ACC112 (cell line): Measurements from ENCODE around the gene TRMT6.

ENCODE experiments used
- H2AFZ ChIP-seq: fragments of 200-600 bp; sonication (generic); one replicate; pipeline ENCODE4 v1.6.0; 2017; ENCODE audit warnings: antibody characterized with exemption, low read length; ENCODE audit not compliant: unreplicated experiment
- H3K27ac ChIP-seq: fragments of 200-600 bp; sonication (generic); 2 replicates; pipeline ENCODE4 v1.5.1; 2014; ENCODE audit warnings: low read depth, mild to moderate bottlenecking, antibody characterized with exemption, low read length, moderate library complexity
- H3K27me3 ChIP-seq: fragments of 200-600 bp; sonication (generic); 2 replicates; pipeline ENCODE4 v1.6.1; 2014; ENCODE audit warnings: mild to moderate bottlenecking, antibody characterized with exemption, low read length, moderate library complexity, mixed read lengths; ENCODE audit not compliant: insufficient read depth
- H3K36me3 ChIP-seq: fragments of 200-600 bp; sonication (generic); 2 replicates; pipeline ENCODE4 v1.6.1; 2016; ENCODE audit warnings: mild to moderate bottlenecking, antibody characterized with exemption, low read length, moderate library complexity, mixed read lengths; ENCODE audit not compliant: insufficient read depth
- H3K4me1 ChIP-seq: fragments of 200-600 bp; sonication (generic); one replicate; pipeline ENCODE4 v1.6.1; 2016; ENCODE audit warnings: low read length, mixed read lengths; ENCODE audit not compliant: insufficient read depth, unreplicated experiment, control insufficient read depth
- H3K4me3 ChIP-seq: fragments of 200-600 bp; sonication (generic); 2 replicates; pipeline ENCODE4 v1.5.1; 2014; ENCODE audit warnings: mild to moderate bottlenecking, low read depth, low read length
- H3K79me2 ChIP-seq: fragments of 200-600 bp; sonication (generic); one replicate; pipeline ENCODE4 v1.6.0; 2016; ENCODE audit warnings: low read length; ENCODE audit not compliant: control insufficient read depth, unreplicated experiment, insufficient read depth

The TRMT6 gene

DNA sequence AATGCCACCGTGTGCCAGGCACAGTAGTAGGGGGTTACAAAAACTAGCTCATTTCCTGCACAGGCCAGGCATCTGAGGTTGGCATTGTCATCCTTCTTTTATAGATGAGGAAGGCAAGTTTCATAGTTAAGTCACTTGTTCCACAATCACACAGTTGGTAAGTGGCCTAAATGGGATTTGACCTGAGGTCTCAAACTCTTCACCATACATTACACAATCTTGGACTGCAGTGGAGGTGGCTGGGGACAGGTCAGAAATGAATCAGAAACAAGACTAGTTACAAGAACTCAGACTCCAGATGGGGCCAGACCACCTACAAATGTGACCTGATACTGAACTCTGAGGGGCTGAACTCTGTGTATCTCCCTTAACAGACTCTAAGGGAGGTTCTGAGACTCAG, 49.4 kb downstream of the TRMT6 start:
- H2AFZ ChIP-seq = no peak overlapping the region
- no peaks in the 10 kb centered on the region for H3K36me3 ChIP-seq
- H3K27ac ChIP-seq = no peak overlapping the region
- H3K27me3 ChIP-seq = peaks cover 78% of the 10 kb centered on the region
- H3K4me1 ChIP-seq = no peaks in the 10 kb centered on the region
- no peak overlapping the region for H3K4me3 ChIP-seq
- no peaks in the 10 kb centered on the region for H3K79me2 ChIP-seq

GRCh38 chr20:5899444-5899843, 50.9 kb downstream of the TRMT6 start:
- Histone ChIP-seq H3K4me1 (no peaks in the 10 kb centered on the region), H3K36me3 (no peaks in the 10 kb centered on the region), H3K27ac (no peak overlapping the region), H3K79me2 (no peaks in the 10 kb centered on the region), H3K4me3 (no peak overlapping the region), H2AFZ (no peak overlapping the region), H3K27me3 (peaks cover 77% of the 10 kb centered on the region)

DNA sequence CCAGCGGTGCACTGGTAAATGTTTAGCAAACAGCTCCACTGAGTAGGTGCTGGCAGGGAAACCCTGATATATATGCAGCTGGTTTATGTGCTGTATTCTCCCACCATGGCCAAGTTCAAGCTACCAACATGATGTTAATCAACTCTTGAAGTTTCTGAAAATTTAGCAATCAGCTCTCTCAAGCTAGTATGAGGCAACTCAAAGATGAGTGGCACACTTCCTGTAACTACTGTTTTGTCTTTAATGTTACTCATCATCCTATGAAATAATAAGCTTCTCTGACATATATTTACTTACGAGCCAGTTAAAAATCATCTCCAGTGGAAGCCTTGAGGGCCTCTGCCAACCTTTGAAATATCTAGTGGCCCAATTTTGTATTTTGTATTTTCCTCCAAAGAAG, 54.7 kb downstream of the TRMT6 start:
- no peaks in the 10 kb centered on the region for H3K36me3 ChIP-seq
- no peak overlapping the region for H2AFZ ChIP-seq
- H3K27ac ChIP-seq = no peak overlapping the region
- H3K4me3 ChIP-seq = no peak overlapping the region
- no peaks in the 10 kb centered on the region for H3K79me2 ChIP-seq
- H3K27me3 ChIP-seq = peaks cover 68% of the 10 kb centered on the region
- H3K4me1 ChIP-seq = no peaks in the 10 kb centered on the region

DNA sequence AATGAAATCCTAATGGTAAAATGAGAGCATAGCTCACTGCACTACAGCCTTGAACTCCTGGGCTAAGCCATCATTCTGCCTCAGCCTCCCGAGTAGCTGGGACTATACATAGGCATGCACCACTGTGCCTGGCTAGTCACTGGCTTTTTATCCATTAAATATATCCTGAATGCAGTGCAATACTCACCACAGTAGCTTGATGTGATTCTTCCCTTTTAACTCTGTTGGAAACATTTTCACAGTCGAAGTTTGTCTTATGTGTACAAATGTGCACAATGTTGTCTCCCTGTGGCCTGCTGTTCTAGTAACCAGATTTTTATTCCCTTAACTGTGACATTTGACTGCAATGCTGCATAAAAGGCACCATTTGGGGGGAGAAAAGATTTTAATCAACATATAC, 56.7 kb downstream of the TRMT6 start:
- Histone ChIP-seq H3K27ac (no peak overlapping the region), H3K79me2 (no peaks in the 10 kb centered on the region), H3K4me1 (no peaks in the 10 kb centered on the region), H3K27me3 (peaks cover 51% of the 10 kb centered on the region), H3K36me3 (no peaks in the 10 kb centered on the region), H2AFZ (no peak overlapping the region), H3K4me3 (no peak overlapping the region)

GRCh38 chr20:5893052-5893451, 57.3 kb downstream of the TRMT6 start:
- no peak overlapping the region for H3K27ac ChIP-seq
- H3K27me3 ChIP-seq = peaks cover 46% of the 10 kb centered on the region
- H3K36me3 ChIP-seq = no peaks in the 10 kb centered on the region
- H3K4me3 ChIP-seq = no peak overlapping the region
- no peak overlapping the region for H2AFZ ChIP-seq
- no peaks in the 10 kb centered on the region for H3K4me1 ChIP-seq
- H3K79me2 ChIP-seq = no peaks in the 10 kb centered on the region

DNA sequence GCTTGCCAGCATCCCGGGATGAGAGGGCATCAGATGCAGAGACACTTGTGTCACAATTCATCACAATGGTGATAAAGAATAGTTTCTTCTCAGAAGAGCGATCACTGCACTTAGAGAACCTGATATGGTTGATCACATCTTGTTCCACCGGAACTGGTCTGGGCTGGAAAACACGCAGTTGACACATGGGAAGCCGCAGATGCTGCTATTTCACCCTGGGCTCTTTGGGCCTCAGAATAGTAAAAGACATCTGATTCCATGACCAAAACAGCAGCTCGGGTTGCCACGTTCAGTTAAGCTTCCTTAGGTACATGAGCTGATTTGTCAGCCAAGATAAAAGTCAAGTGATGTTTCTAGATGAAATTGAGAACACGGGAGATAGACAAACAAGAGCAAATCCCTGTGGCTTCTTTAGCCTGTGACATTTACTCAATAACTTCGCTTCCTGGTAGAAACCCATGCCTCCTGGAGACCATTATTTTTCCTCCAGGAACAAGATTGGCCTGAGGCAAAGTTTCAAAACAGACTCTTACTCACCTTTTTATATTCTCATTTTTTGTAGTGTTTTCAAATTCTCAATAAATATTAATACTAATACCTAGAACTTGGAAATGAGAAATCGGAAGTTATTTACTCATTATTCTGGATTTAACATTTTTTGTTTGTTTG, 59.4 kb downstream of the TRMT6 start:
- no peaks in the 10 kb centered on the region for H3K4me1 ChIP-seq
- no peak overlapping the region for H3K4me3 ChIP-seq
- H3K27ac ChIP-seq = no peak overlapping the region
- no peaks in the 10 kb centered on the region for H3K36me3 ChIP-seq
- no peak overlapping the region for H2AFZ ChIP-seq
- peaks cover 32% of the 10 kb centered on the region for H3K27me3 ChIP-seq
- no peaks in the 10 kb centered on the region for H3K79me2 ChIP-seq

DNA sequence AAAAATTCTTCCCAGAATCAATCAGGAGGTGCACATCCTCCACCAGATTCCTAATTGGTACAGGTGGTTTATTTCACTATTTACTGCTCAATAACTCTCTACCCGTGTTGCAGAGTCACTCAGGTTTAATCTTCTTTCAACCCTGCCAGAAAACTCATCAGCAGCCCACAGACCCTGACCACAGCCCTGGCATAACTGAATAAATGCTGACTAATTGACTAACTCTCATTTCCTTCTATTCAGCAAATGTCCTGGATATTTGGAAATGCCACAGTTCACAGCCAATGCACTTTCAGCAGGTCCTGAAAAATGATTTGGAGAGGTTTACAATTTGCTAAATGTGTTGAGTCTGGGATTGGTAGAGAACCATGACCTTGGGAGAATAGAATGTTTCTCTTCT, 62.3 kb downstream of the TRMT6 start:
- H3K36me3 ChIP-seq = no peaks in the 10 kb centered on the region
- H3K27me3 ChIP-seq = peaks cover 10% of the 10 kb centered on the region
- H2AFZ ChIP-seq = no peak overlapping the region
- H3K79me2 ChIP-seq = no peaks in the 10 kb centered on the region
- H3K4me1 ChIP-seq = no peaks in the 10 kb centered on the region
- no peak overlapping the region for H3K4me3 ChIP-seq
- H3K27ac ChIP-seq = no peak overlapping the region

DNA sequence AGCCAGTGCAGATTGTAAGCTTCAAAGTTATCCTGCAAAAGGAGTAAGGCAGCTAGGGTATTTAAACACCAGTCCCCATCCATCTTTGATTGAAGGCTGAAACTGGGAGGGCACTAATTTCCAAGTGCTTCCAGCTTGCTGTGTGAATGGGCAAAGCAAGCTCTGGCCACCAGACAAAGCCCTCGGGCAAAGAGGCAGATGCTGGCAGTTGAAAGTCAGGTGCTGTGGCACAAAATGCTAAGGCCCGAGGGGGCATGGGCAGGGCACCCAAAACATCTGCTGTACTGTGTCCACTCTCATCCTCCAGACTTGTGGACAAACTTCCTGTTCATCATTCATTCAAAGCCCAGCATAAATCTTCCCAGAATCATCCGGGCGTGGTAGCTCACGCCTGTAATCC, 62.9 kb downstream of the TRMT6 start:
- no peaks in the 10 kb centered on the region for H3K36me3 ChIP-seq
- peaks cover 5% of the 10 kb centered on the region for H3K4me1 ChIP-seq
- H3K79me2 ChIP-seq = no peaks in the 10 kb centered on the region
- H2AFZ ChIP-seq = no peak overlapping the region
- H3K27ac ChIP-seq = no peak overlapping the region
- H3K4me3 ChIP-seq = no peak overlapping the region
- peaks cover 10% of the 10 kb centered on the region for H3K27me3 ChIP-seq
